Mucosa of descending colon (tissue), 3 donors: ENCODE results near the gene TGFBR3L. TPM values are rescaled to one million over a fixed set of nuclear protein-coding genes. Genes with fewer than 3 reads are reported as not detected.

Experiments
- ATAC-seq: fragments of 200-7000 bp; cut with Tn5 transposase; one replicate; pipeline ENCODE4 v1.9.1; 2020; ENCODE audit warnings: mild to moderate bottlenecking, moderate library complexity
- DNase-seq, 3 donors: peaks; one replicate each; pipeline ENCODE4 v3.0.0-alpha.2; 2020
- H3K36me3 ChIP-seq: fragments of 200-600 bp; one replicate; pipeline ENCODE4 v1.8.0; 2021; ENCODE audit warnings: low read depth, mild to moderate bottlenecking
- H3K4me1 ChIP-seq: fragments of 200-600 bp; one replicate; pipeline ENCODE4 v1.8.0; 2021; ENCODE audit warnings: low read depth, mild to moderate bottlenecking
- H3K4me3 ChIP-seq: fragments of 200-600 bp; one replicate; pipeline ENCODE4 v1.8.0; 2021; ENCODE audit warnings: mild to moderate bottlenecking
- H3K9me3 ChIP-seq: fragments of 200-600 bp; one replicate; pipeline ENCODE4 v1.8.0; 2021; ENCODE audit warnings: mild to moderate bottlenecking
- CTCF ChIP-seq: fragments of 200-600 bp; IDR thresholded peaks from one replicate; pipeline ENCODE4 v1.8.0; 2022; ENCODE audit warnings: antibody characterized with exemption, mild to moderate bottlenecking
- intact Hi-C, 2 donors: fragments of 100-400 bp; cut with DNase I in 1 of 2; cut with micrococcal nuclease in 1 of 2; formaldehyde crosslinking; loops; one replicate each; pipeline versions ENCODE4 v1.11.0 to v1.11.1; 2022; cut with DNase I, micrococcal nuclease
- total RNA-seq, 3 donors: library from RNA; stranded (reverse); fragmentation: NEBNext Ultra II Directional in 2 of 3; extraction: Animal tissue kit (Norgen Biotek cat#: 25700) in 2 of 3; gene quantifications; one replicate each; pipeline versions ENCODE4 v1.2.1 to v1.2.4, GENCODE V29; 2021 to 2023
- donor health status: DM: no; HTN: no; CAD: no; lungs with moderate emphysema.
- donor health status: DM: no; HTN: no; CAD: no.
- donor health status: DM: no; HTN: yes; CAD: no.

The TGFBR3L gene
- total RNA-seq, 3 donors from 2014 or later = 0.79 TPM; not detected in 2

GRCh38 chr19:7903244-7904073 is 11.2 kb upstream of the TGFBR3L start, which contains the start of gene MAP2K7:
TSS of gene MAP2K7 (plus strand) at chr19:7903877. CDS start at chr19:7903945, 68 bp downstream.
- ATAC-seq (peak; percentile 94), DNase-seq (peak; percentile 100)
- H3K36me3 ChIP-seq = peaks cover 6% of the 10 kb centered on the region
- intact Hi-C loops = loop anchor here in 1 of 2 donors (10.0 kb wide), 1 partner anchor 49 kb away; no protein-coding TSS in a partner anchor
- peaks cover 21% of the 10 kb centered on the region for H3K4me1 ChIP-seq
- H3K9me3 ChIP-seq = no peaks in the 10 kb centered on the region
- TF ChIP-seq CTCF = peak; percentile 63
- H3K4me3 ChIP-seq = peak within 1 kb of the TSS; percentile 54

- H3K36me3 ChIP-seq = peaks cover 6% of the 10 kb centered on the region
- peaks cover 21% of the 10 kb centered on the region for H3K4me1 ChIP-seq
- intact Hi-C loops = loop anchor here in 1 of 2 donors (10.0 kb wide), 1 partner anchor 50 kb away; no protein-coding TSS in a partner anchor
- no peaks in the 10 kb centered on the region for H3K9me3 ChIP-seq
- peak; percentile 62 to 87 (median 79) for DNase-seq
- H3K4me3 ChIP-seq = peak overlapping the region; percentile 54
- peak; percentile 69 for ATAC-seq
- no peak for TF ChIP-seq CTCF
Observed at GRCh38 chr19:7904074-7905020, 10.3 kb upstream of the TGFBR3L start.

- Histone ChIP-seq H3K9me3 (no peaks in the 10 kb centered on the region), H3K36me3 (peaks cover 11% of the 10 kb centered on the region), H3K4me3 (no peak overlapping the region), H3K4me1 (peaks cover 21% of the 10 kb centered on the region)
- no peak for TF ChIP-seq CTCF
- peak in 1 of 3 donors; percentile 57 for DNase-seq
- intact Hi-C loops = loop anchor here in 1 of 2 donors (10.0 kb wide), 1 partner anchor 50 kb away; no protein-coding TSS in a partner anchor
- no peak for ATAC-seq
Observed at GRCh38 chr19:7905268-7905667, 9.4 kb upstream of the TGFBR3L start.

GRCh38 chr19:7905859-7906258 is 8.8 kb upstream of the TGFBR3L start:
- intact Hi-C loops = loop anchor here in 1 of 2 donors (10.0 kb wide), 1 partner anchor 51 kb away; no protein-coding TSS in a partner anchor
- ATAC-seq = no peak
- Histone ChIP-seq H3K4me1 (peaks cover 21% of the 10 kb centered on the region), H3K9me3 (no peaks in the 10 kb centered on the region), H3K4me3 (no peak overlapping the region), H3K36me3 (peaks cover 15% of the 10 kb centered on the region)
- no peak for TF ChIP-seq CTCF
- DNase-seq = peak in 1 of 3 donors; percentile 57

- Histone ChIP-seq H3K4me1 (peaks cover 21% of the 10 kb centered on the region), H3K36me3 (peaks cover 24% of the 10 kb centered on the region), H3K9me3 (no peaks in the 10 kb centered on the region), H3K4me3 (no peak overlapping the region)
- no peak for TF ChIP-seq CTCF
- ATAC-seq (no peak), DNase-seq (no peak)
- intact Hi-C loops = loop anchor here in 1 of 2 donors (10.0 kb wide), 1 partner anchor 52 kb away; no protein-coding TSS in a partner anchor
Observed at GRCh38 chr19:7907122-7907521, 7.5 kb upstream of the TGFBR3L start.
